Measurements from ENCODE around the gene CAMKK2. TPM values are rescaled to one million over a fixed set of nuclear protein-coding genes. Genes with fewer than 3 reads are reported as not detected.
"Not testable (repeated sequence)": the region's sequence is repeated elsewhere in the genome, so short reads cannot be mapped to it uniquely, and the experiment has no call there.

CAMKK2 gene
- total RNA-seq, 1 donor from 2014 or later: 50.7 TPM

- not testable (repeated sequence) for DNase-seq (ENCODE audit: extremely low read depth, low read depth, low spot score)
Observed at GRCh38 chr12:121280531-121280930, 16.0 kb downstream of the CAMKK2 start.

- DNase-seq (ENCODE audit: extremely low read depth, low read depth, low spot score): no peak
Observed at GRCh38 chr12:121279507-121279915, 17.0 kb downstream of the CAMKK2 start.

- DNase-seq (ENCODE audit: extremely low read depth, low read depth, low spot score): peak; percentile 44
Observed at GRCh38 chr12:121279071-121279375, 17.5 kb downstream of the CAMKK2 start.

GRCh38 chr12:121278169-121279070 lies 18.1 kb downstream of the CAMKK2 start:
- DNase-seq (ENCODE audit: extremely low read depth, low read depth, low spot score): no peak

GRCh38 chr12:121277374-121277759 lies 19.1 kb downstream of the CAMKK2 start:
- no peak for DNase-seq (ENCODE audit: extremely low read depth, low read depth, low spot score)

GRCh38 chr12:121274036-121274763 lies 22.3 kb downstream of the CAMKK2 start:
- no peak for DNase-seq (ENCODE audit: extremely low read depth, low read depth, low spot score)

- no peak for DNase-seq (ENCODE audit: extremely low read depth, low read depth, low spot score)
Observed at GRCh38 chr12:121273364-121273896, 23.1 kb downstream of the CAMKK2 start.

GRCh38 chr12:121267822-121268221 lies 28.7 kb downstream of the CAMKK2 start:
- DNase-seq (ENCODE audit: extremely low read depth, low read depth, low spot score): no peak

- no peak for DNase-seq (ENCODE audit: extremely low read depth, low read depth, low spot score)
Observed at GRCh38 chr12:121264951-121265515, 31.5 kb downstream of the CAMKK2 start.

- DNase-seq (ENCODE audit: extremely low read depth, low read depth, low spot score): no peak
Observed at GRCh38 chr12:121264135-121264534, 32.4 kb downstream of the CAMKK2 start.

- DNase-seq (ENCODE audit: extremely low read depth, low read depth, low spot score): no peak
Observed at GRCh38 chr12:121263206-121263935, 33.1 kb downstream of the CAMKK2 start.

GRCh38 chr12:121261398-121261797 lies 35.1 kb downstream of the CAMKK2 start:
- no peak for DNase-seq (ENCODE audit: extremely low read depth, low read depth, low spot score)

- DNase-seq (ENCODE audit: extremely low read depth, low read depth, low spot score): no peak
Observed at GRCh38 chr12:121260091-121260490, 36.4 kb downstream of the CAMKK2 start.

- no peak for DNase-seq (ENCODE audit: extremely low read depth, low read depth, low spot score)
Observed at GRCh38 chr12:121259074-121259473, 37.4 kb downstream of the CAMKK2 start.

GRCh38 chr12:121257704-121258449 lies 38.6 kb downstream of the CAMKK2 start:
- not testable (repeated sequence) for DNase-seq (ENCODE audit: extremely low read depth, low read depth, low spot score)

GRCh38 chr12:121255433-121255832 lies 41.1 kb downstream of the CAMKK2 start:
- DNase-seq (ENCODE audit: extremely low read depth, low read depth, low spot score): no peak

GRCh38 chr12:121253638-121254335 lies 42.7 kb downstream of the CAMKK2 start:
- no peak for DNase-seq (ENCODE audit: extremely low read depth, low read depth, low spot score)

GRCh38 chr12:121252712-121253345 lies 43.7 kb downstream of the CAMKK2 start:
- DNase-seq (ENCODE audit: extremely low read depth, low read depth, low spot score): no peak

GRCh38 chr12:121251838-121252237 lies 44.7 kb downstream of the CAMKK2 start:
- DNase-seq (ENCODE audit: extremely low read depth, low read depth, low spot score): no peak

Data from glomerular endothelial cell (primary cell).